ENCODE measurements around the gene ZBED2. TPM values are rescaled to one million over a fixed set of nuclear protein-coding genes. Genes with fewer than 3 reads are reported as not detected.
A peak's percentile ranks its signal among the peaks of the same experiment; 100 is the strongest.

ZBED2 gene
- total RNA-seq, 1 donor from 2014 or later: 8.2 TPM

DNA sequence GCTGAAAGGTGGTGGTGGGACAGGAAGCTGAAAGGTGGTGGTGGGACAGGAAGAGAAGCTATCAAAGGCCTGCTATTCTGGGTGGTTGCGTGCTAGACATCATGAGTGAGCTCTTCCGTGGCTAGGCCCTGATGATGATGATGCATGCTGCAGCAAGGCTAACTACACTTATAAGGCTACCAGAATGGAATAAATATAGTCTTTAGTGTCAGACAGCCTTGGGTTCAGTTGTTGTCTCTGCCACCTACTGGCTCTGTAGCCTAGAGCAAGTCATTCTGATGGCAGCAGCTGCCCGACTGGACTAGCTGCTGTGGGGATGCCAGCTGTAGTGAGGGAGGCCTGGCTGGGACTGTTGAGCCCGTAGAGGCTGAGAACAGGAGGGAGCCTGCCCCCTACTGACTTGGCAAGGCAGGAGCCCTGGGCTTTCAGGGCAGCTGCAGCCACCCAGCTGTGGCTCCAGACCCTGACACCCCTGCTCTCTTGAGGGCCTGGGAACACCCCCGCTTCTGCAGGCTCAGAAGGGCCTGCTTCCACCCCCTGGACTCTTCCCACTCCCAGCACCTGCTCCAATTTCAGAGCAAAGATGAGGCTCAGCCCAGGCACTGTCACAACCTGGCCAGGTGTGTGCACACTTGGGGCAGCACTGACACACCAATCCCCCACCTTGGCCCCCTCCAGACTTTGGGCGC lies 21.4 kb upstream of the ZBED2 start:
- TF ChIP-seq, protein P1, sequence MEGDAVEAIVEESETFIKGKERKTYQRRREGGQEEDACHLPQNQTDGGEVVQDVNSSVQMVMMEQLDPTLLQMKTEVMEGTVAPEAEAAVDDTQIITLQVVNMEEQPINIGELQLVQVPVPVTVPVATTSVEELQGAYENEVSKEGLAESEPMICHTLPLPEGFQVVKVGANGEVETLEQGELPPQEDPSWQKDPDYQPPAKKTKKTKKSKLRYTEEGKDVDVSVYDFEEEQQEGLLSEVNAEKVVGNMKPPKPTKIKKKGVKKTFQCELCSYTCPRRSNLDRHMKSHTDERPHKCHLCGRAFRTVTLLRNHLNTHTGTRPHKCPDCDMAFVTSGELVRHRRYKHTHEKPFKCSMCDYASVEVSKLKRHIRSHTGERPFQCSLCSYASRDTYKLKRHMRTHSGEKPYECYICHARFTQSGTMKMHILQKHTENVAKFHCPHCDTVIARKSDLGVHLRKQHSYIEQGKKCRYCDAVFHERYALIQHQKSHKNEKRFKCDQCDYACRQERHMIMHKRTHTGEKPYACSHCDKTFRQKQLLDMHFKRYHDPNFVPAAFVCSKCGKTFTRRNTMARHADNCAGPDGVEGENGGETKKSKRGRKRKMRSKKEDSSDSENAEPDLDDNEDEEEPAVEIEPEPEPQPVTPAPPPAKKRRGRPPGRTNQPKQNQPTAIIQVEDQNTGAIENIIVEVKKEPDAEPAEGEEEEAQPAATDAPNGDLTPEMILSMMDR (IDR thresholded peaks at IDR 0.05; ENCODE audit: insufficient read depth, low read length, severe bottlenecking): peak; percentile 56
- H3K27me3 ChIP-seq (ENCODE audit: control insufficient read depth, insufficient read depth, low read length): no peaks in the 10 kb centered on the region
- no peak overlapping the region for H3K4me3 ChIP-seq (ENCODE audit: low read depth, low read length)
- no peaks in the 10 kb centered on the region for H3K36me3 ChIP-seq (ENCODE audit: control insufficient read depth, insufficient read depth, low read length)
- DNase-seq (ENCODE audit: low read depth): peak; percentile 44
- FAIRE-seq: no peak

DNA sequence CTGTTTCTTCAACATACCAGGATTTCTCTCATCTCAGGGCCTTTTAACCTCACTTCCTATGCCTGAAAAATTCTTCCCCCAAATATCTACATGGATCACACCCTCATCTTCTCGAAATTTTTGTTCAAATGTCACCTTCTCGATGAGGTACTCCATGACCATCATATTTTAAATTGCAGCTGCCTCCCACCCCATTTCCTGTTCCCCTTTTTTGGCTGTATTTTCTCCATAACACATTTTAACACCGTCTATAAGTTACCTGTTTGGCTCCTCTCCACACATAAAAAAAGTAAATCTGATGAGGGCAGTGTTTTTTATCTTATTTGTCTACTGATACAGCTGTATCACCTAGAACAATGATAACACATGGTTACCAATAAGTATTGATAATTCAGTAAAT lies 20.7 kb upstream of the ZBED2 start:
- FAIRE-seq (no peak), DNase-seq (ENCODE audit: low read depth) (no peak)
- TF ChIP-seq, protein P1 (IDR thresholded peaks at IDR 0.05; ENCODE audit: insufficient read depth, low read length, severe bottlenecking): no peak
- no peaks in the 10 kb centered on the region for H3K27me3 ChIP-seq (ENCODE audit: control insufficient read depth, insufficient read depth, low read length)
- H3K36me3 ChIP-seq (ENCODE audit: control insufficient read depth, insufficient read depth, low read length): no peaks in the 10 kb centered on the region
- no peak overlapping the region for H3K4me3 ChIP-seq (ENCODE audit: low read depth, low read length)

DNA sequence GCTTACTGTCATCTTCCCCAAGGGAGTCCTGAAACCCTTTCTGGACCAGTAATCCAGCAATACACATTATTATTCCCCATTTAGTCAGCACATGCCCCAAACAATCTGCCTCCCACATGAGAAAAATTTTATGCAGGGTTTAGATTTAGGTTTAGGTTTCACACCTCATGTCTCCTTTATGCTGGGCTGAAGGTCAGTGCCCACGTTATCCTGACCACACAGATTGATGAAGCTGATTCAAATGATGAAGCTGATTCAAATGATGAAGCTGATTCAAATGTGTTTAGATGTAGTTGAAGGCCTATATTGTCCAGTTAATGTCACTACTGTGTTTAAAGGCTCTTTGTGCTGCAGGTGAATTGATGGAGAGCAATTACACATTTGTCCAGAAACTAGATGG lies 18.1 kb upstream of the ZBED2 start:
- TF ChIP-seq, protein P1 (IDR thresholded peaks at IDR 0.05; ENCODE audit: insufficient read depth, low read length, severe bottlenecking): no peak
- H3K36me3 ChIP-seq (ENCODE audit: control insufficient read depth, insufficient read depth, low read length): no peaks in the 10 kb centered on the region
- FAIRE-seq (no peak), DNase-seq (ENCODE audit: low read depth) (no peak)
- H3K4me3 ChIP-seq (ENCODE audit: low read depth, low read length): no peak overlapping the region
- no peaks in the 10 kb centered on the region for H3K27me3 ChIP-seq (ENCODE audit: control insufficient read depth, insufficient read depth, low read length)

DNA sequence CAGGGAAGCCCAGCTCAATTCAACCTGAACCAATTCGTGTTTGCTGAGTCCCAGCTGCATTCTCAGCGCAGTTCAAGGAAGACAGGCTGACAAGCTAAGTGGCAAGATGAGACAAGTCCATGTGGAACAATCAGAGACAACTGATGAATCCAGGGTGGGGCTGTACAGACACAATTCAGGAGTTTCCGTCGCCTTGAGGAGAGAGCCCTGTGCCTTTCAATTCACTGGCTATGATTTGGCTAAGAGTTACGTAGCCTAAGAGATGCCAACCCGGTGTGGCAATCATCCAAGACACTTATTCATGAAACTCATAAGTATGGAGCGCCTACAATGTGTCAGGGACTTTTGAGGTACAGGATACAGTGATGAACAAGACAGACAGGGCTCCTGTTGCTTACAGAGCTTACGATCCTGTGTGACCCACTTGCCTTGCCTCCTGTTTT lies 15.5 kb upstream of the ZBED2 start:
- no peaks in the 10 kb centered on the region for H3K27me3 ChIP-seq (ENCODE audit: control insufficient read depth, insufficient read depth, low read length)
- H3K4me3 ChIP-seq (ENCODE audit: low read depth, low read length): no peak overlapping the region
- H3K36me3 ChIP-seq (ENCODE audit: control insufficient read depth, insufficient read depth, low read length): no peaks in the 10 kb centered on the region
- DNase-seq (ENCODE audit: low read depth) (peak; percentile 99), FAIRE-seq (peak; percentile 100)
- TF ChIP-seq, protein P1 (IDR thresholded peaks at IDR 0.05; ENCODE audit: insufficient read depth, low read length, severe bottlenecking): no peak

DNA sequence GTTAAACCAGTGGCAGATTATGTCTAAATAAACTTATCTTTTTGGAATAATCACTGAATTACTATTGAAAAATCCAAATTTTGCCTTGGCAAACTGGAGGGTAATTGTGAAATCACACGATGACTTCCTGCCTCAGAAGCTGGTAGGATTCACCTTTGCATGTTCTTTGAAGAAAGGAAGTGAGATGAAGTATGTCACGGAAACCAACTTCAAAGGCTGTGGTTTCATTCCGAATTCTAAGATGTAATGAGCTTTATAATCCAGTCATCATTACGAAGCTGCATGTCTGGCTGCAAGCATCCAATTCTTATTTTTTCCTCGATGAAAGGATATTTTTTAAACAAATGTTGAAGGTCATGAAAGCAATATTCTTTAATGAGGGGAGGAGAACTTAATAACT lies 15.0 kb upstream of the ZBED2 start:
- no peaks in the 10 kb centered on the region for H3K36me3 ChIP-seq (ENCODE audit: control insufficient read depth, insufficient read depth, low read length)
- H3K4me3 ChIP-seq (ENCODE audit: low read depth, low read length): no peak overlapping the region
- no peaks in the 10 kb centered on the region for H3K27me3 ChIP-seq (ENCODE audit: control insufficient read depth, insufficient read depth, low read length)
- peak; percentile 91 for DNase-seq (ENCODE audit: low read depth)
- TF ChIP-seq, protein P1 (IDR thresholded peaks at IDR 0.05; ENCODE audit: insufficient read depth, low read length, severe bottlenecking): no peak
- FAIRE-seq: no peak

DNA sequence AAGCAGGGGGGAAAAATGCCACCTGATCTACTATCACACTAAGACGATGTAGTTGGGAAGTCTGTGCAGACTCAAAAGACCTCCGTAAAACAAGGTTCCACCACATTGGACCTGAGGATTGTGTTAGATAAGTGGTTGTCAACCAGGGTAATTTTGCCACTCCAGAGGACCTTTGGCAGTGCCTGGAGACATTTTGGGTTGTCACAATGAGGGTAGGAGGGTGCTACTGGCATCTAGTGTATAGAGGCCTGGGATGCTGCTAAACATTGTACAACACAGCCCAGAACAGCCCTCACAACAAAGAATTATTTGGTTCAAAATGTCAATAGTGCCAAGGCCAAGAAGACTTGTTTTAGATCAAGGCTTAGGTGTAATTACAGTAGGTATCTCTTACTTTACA lies 14.6 kb upstream of the ZBED2 start:
- H3K27me3 ChIP-seq (ENCODE audit: control insufficient read depth, insufficient read depth, low read length): no peaks in the 10 kb centered on the region
- H3K4me3 ChIP-seq (ENCODE audit: low read depth, low read length): no peak overlapping the region
- no peak for FAIRE-seq
- no peaks in the 10 kb centered on the region for H3K36me3 ChIP-seq (ENCODE audit: control insufficient read depth, insufficient read depth, low read length)
- no peak for DNase-seq (ENCODE audit: low read depth)
- TF ChIP-seq, protein P1 (IDR thresholded peaks at IDR 0.05; ENCODE audit: insufficient read depth, low read length, severe bottlenecking): no peak

All from bronchial epithelial cell (primary cell).